CD14-positive monocyte (primary cell): ENCODE data around the gene IZUMO4. TPM values are rescaled to one million over a fixed set of nuclear protein-coding genes. Genes with fewer than 3 reads are reported as not detected.

Experiments used
- DNase-seq, 3 donors: peaks; one replicate each; pipeline ENCODE4 v3.0.0-alpha.2; 2011 to 2022
- H2AFZ ChIP-seq: 2 replicates; pipeline ENCODE4 v1.6.0; 2012; ENCODE audit warnings: mild to moderate bottlenecking, low read depth, low read length, inconsistent platforms; ENCODE audit not compliant: insufficient read depth, poor library complexity, severe bottlenecking
- H3K27ac ChIP-seq, 2 donors: 1 replicate in 1 of 2; 2 replicates in 1 of 2; pipeline ENCODE4 v1.5.1; 2012 to 2013; ENCODE audit warnings: low read length in 2 of 2, control low read depth in 1 of 2, inconsistent platforms in 1 of 2, low read depth in 1 of 2, mild to moderate bottlenecking in 1 of 2
- H3K27me3 ChIP-seq, 2 donors: one replicate each; pipeline versions ENCODE4 v1.6.0 to v1.6.1; 2011 to 2013; ENCODE audit warnings: low read length in 2 of 2; ENCODE audit not compliant: control insufficient read depth in 2 of 2, insufficient read depth in 2 of 2
- H3K36me3 ChIP-seq, 2 donors: replicated peaks in 1 of 2; 1 replicate in 1 of 2; 2 replicates in 1 of 2; pipeline versions ENCODE4 v1.5.1 to v1.6.1; 2012 to 2013; ENCODE audit warnings: low read length in 2 of 2, control low read depth in 1 of 2, inconsistent platforms in 1 of 2, mild to moderate bottlenecking in 1 of 2; ENCODE audit not compliant: insufficient read depth in 2 of 2, control insufficient read depth in 1 of 2
- H3K4me1 ChIP-seq, 2 donors: 1 replicate in 1 of 2; 2 replicates in 1 of 2; pipeline versions ENCODE4 v1.5.1 to v1.6.1; 2012 to 2013; ENCODE audit warnings: low read length in 2 of 2, control low read depth in 1 of 2, inconsistent platforms in 1 of 2, mild to moderate bottlenecking in 1 of 2, moderate library complexity in 1 of 2; ENCODE audit not compliant: insufficient read depth in 2 of 2, control insufficient read depth in 1 of 2
- H3K4me2 ChIP-seq: replicated peaks from 2 replicates; pipeline ENCODE3; 2012; ENCODE audit warnings: low read length, moderate library complexity, mild to moderate bottlenecking; ENCODE audit not compliant: poor library complexity, severe bottlenecking; ENCODE audit errors: extremely low read depth
- H3K4me3 ChIP-seq, 3 experiments: fragments of 200-600 bp in 1 of 3; sonication (generic) in 1 of 3; replicated peaks in 1 of 3; 1 replicate in 2 of 3; 2 replicates in 1 of 3; pipeline ENCODE4 v1.5.1; 2011 to 2013; ENCODE audit warnings: low read length in 3 of 3, mild to moderate bottlenecking in 3 of 3, control low read depth in 2 of 3, low read depth in 2 of 3, inconsistent platforms in 1 of 3, moderate library complexity in 1 of 3
- H3K79me2 ChIP-seq: 2 replicates; pipeline ENCODE4 v1.6.0; 2012; ENCODE audit warnings: mild to moderate bottlenecking, control low read depth, inconsistent platforms, low read length, moderate library complexity; ENCODE audit not compliant: insufficient read depth
- H3K9ac ChIP-seq: 2 replicates; pipeline ENCODE4 v1.6.0; 2017; ENCODE audit warnings: low read length, mild to moderate bottlenecking; ENCODE audit not compliant: insufficient read depth, poor library complexity, severe bottlenecking
- H3K9me3 ChIP-seq, 2 donors: replicated peaks in 1 of 2; 1 replicate in 1 of 2; 2 replicates in 1 of 2; pipeline versions ENCODE4 v1.5.1 to v1.6.1; 2012 to 2013; ENCODE audit warnings: low read length in 2 of 2, control low read depth in 1 of 2; ENCODE audit not compliant: control insufficient read depth in 1 of 2, insufficient read depth in 1 of 2
- H4K20me1 ChIP-seq: 2 replicates; pipeline ENCODE4 v1.6.0; 2012; ENCODE audit warnings: mild to moderate bottlenecking, low read length, control low read depth, moderate library complexity; ENCODE audit not compliant: insufficient read depth
- H3K27ac Mint-ChIP-seq, 7 donors: one replicate each; pipeline ENCODE4 v1.8.0; 2020; ENCODE audit warnings: mild to moderate bottlenecking in 7 of 7, mixed read lengths in 7 of 7, moderate library complexity in 6 of 7, inconsistent platforms in 2 of 7
- H3K27me3 Mint-ChIP-seq, 3 donors: one replicate each; pipeline ENCODE4 v1.8.0; 2021 to 2022; ENCODE audit warnings: low read depth in 3 of 3, mild to moderate bottlenecking in 3 of 3, mixed read lengths in 3 of 3, moderate library complexity in 3 of 3, inconsistent platforms in 1 of 3
- H3K36me3 Mint-ChIP-seq, 2 donors: one replicate each; pipeline ENCODE4 v1.8.0; 2020; ENCODE audit warnings: mixed read lengths in 2 of 2, inconsistent platforms in 1 of 2, mild to moderate bottlenecking in 1 of 2
- H3K4me1 Mint-ChIP-seq: one replicate; pipeline ENCODE4 v1.8.0; 2020; ENCODE audit warnings: mild to moderate bottlenecking, mixed read lengths
- H3K4me3 Mint-ChIP-seq, 2 donors: one replicate each; pipeline ENCODE4 v1.8.0; 2020; ENCODE audit warnings: mild to moderate bottlenecking in 2 of 2, mixed read lengths in 2 of 2, moderate library complexity in 1 of 2
- H3K9me3 Mint-ChIP-seq, 7 donors: one replicate each; pipeline ENCODE4 v1.8.0; 2020 to 2022; ENCODE audit warnings: mixed read lengths in 7 of 7, mild to moderate bottlenecking in 6 of 7, moderate library complexity in 6 of 7, inconsistent platforms in 2 of 7
- CTCF ChIP-seq: fragments of 200-600 bp; IDR thresholded peaks from one replicate; pipeline ENCODE4 v1.8.0; 2022; ENCODE audit warnings: antibody characterized with exemption, mild to moderate bottlenecking
- WGBS: methylation state at CpG from one replicate; pipeline ENCODE4 v1.1.5; 2013; ENCODE audit warnings: missing lambda C conversion rate; ENCODE audit not compliant: insufficient coverage; 5-methylcytosine and 5-hydroxymethylcytosine counted together
- intact Hi-C, 2 donors: fragments of 100-400 bp; cut with micrococcal nuclease; formaldehyde crosslinking; loops; one replicate each; pipeline versions ENCODE4 v1.15.0 to v1.15.1; 2023
- polyA plus RNA-seq, 3 donors: library from polyadenylated mRNA; depleted of rRNA in 1 of 3; unstranded in 2 of 3; stranded (reverse) in 1 of 3; fragments of 300-500 nt in 2 of 3; fragments of >200 nt in 1 of 3; fragmentation: Illumina TruSeq in 2 of 3; gene quantifications; 1 replicate in 2 of 3; 2 replicates in 1 of 3; pipeline ENCODE4 v1.2.3, GENCODE V29; 2012 to 2021

Gene IZUMO4
- polyA plus RNA-seq, 3 donors, result 0.41 to 17.5 (median 0.80) TPM

GRCh38 chr19:2110822-2111221, 14.1 kb downstream of the IZUMO4 start:
- TF ChIP-seq CTCF, result no peak
- Histone ChIP-seq H4K20me1 (peaks cover 57% of the 10 kb centered on the region), H3K79me2 (no peaks in the 10 kb centered on the region), H3K27ac (no peak overlapping the region), H3K9me3 (peaks cover 6 to 10% of the 10 kb centered on the region in 2 donors), H3K36me3 (peaks cover 96 to 99% of the 10 kb centered on the region in 2 donors), H3K9ac (no peak overlapping the region), H3K27me3 (no peaks in the 10 kb centered on the region), H3K4me1 (no peaks in the 10 kb centered on the region), H3K4me3 (no peak overlapping the region), H2AFZ (no peak overlapping the region), H3K4me2 (no peak overlapping the region)
- intact Hi-C loops, result no loop called here
- DNase-seq, result no peak
- WGBS, result 98% methylated on average over 13 of the region's 13 CpGs
- peaks cover 0 to 3% (median 2%) of the 10 kb centered on the region in 3 donors for H3K27me3 Mint-ChIP-seq
- peaks cover 73 to 96% of the 10 kb centered on the region in 2 donors for H3K36me3 Mint-ChIP-seq
- peaks cover 0 to 12% (median 7%) of the 10 kb centered on the region in 7 donors for H3K9me3 Mint-ChIP-seq
- H3K4me1 Mint-ChIP-seq, result no peaks in the 10 kb centered on the region
- no peak overlapping the region for H3K4me3 Mint-ChIP-seq
- no peak overlapping the region for H3K27ac Mint-ChIP-seq

GRCh38 chr19:2111425-2111824, 14.7 kb downstream of the IZUMO4 start:
- no peak for TF ChIP-seq CTCF
- Histone ChIP-seq H3K4me1 (no peaks in the 10 kb centered on the region), H3K9me3 (peaks cover 2 to 4% of the 10 kb centered on the region in 2 donors), H3K27ac (no peak overlapping the region), H3K4me3 (no peak overlapping the region), H3K27me3 (no peaks in the 10 kb centered on the region), H3K9ac (no peak overlapping the region), H2AFZ (no peak overlapping the region), H3K79me2 (no peaks in the 10 kb centered on the region), H4K20me1 (peaks cover 60% of the 10 kb centered on the region), H3K36me3 (peaks cover 96 to 99% of the 10 kb centered on the region in 2 donors), H3K4me2 (no peak overlapping the region)
- H3K27ac Mint-ChIP-seq, result peak overlapping the region in 2 of 7 donors; percentile 30 to 76
- H3K4me3 Mint-ChIP-seq, result no peak overlapping the region
- WGBS, result 97% methylated on average over 13 of the region's 22 CpGs
- peaks cover 0 to 7% (median 1%) of the 10 kb centered on the region in 7 donors for H3K9me3 Mint-ChIP-seq
- H3K4me1 Mint-ChIP-seq, result no peaks in the 10 kb centered on the region
- intact Hi-C loops, result no loop called here
- DNase-seq, result no peak
- H3K36me3 Mint-ChIP-seq, result peaks cover 72 to 95% of the 10 kb centered on the region in 2 donors
- H3K27me3 Mint-ChIP-seq, result peaks cover 0 to 3% (median 2%) of the 10 kb centered on the region in 3 donors
